SK-N-SH (cell line): ENCODE data around the gene NELFE. TPM values are rescaled to one million over a fixed set of nuclear protein-coding genes. Genes with fewer than 3 reads are reported as not detected.
"Not testable (repeated sequence)": the region's sequence is repeated elsewhere in the genome, so short reads cannot be mapped to it uniquely, and the experiment has no call there.

ENCODE experiments used
- CTCF ChIA-PET: fragments of 300-600, 350-600 bp; formaldehyde crosslinking; extraction: SDS; loops from one replicate; lab custom pipeline; 2021; lab: Yijun Ruan, JAX
- POLR2A ChIA-PET: fragments of 350-600 bp; sonication (Branson Sonifier 250); formaldehyde crosslinking; extraction: SDS; loops from one replicate; lab custom pipeline; 2020; ENCODE audit warnings: antibody characterized with exemption, inconsistent platforms; lab: Yijun Ruan, JAX
- DNase-seq: peaks from one replicate; pipeline ENCODE4 v3.0.0; 2012
- H2AFZ ChIP-seq: fragments of 200-600 bp; sonication (generic); 2 replicates; pipeline ENCODE4 v1.8.1; 2016; ENCODE audit warnings: antibody characterized with exemption, mild to moderate bottlenecking, low read depth
- H3F3A ChIP-seq: fragments of 200-600 bp; sonication (generic); replicated peaks from 2 replicates; pipeline ENCODE3; 2016; ENCODE audit warnings: antibody characterized with exemption, mild to moderate bottlenecking; ENCODE audit not compliant: insufficient read depth
- H3K27ac ChIP-seq, 2 experiments: fragments of 200-500 bp in 1 of 2; fragments of 200-600 bp in 1 of 2; sonication (Bioruptor generic) in 1 of 2; sonication (generic), shearing (Covaris generic) in 1 of 2; 2 replicates each; pipeline versions ENCODE4 v1.5.1 to v1.6.1; 2014 to 2016; ENCODE audit warnings: low read depth in 2 of 2, inconsistent platforms in 1 of 2, low read length in 1 of 2, mild to moderate bottlenecking in 1 of 2, mixed read lengths in 1 of 2
- H3K27me3 ChIP-seq: fragments of 200-600 bp; sonication (generic), shearing (Covaris generic); 2 replicates; pipeline ENCODE4 v1.6.1; 2016; ENCODE audit warnings: mixed run types; ENCODE audit not compliant: insufficient read depth
- H3K36me3 ChIP-seq, 2 experiments: fragments of 200-500 bp in 1 of 2; fragments of 200-600 bp in 1 of 2; sonication (Bioruptor generic) in 1 of 2; sonication (generic) in 1 of 2; replicated peaks in 1 of 2; 2 replicates each; pipeline versions ENCODE3 to v1.5.1; 2014 to 2016; ENCODE audit warnings: low read length in 1 of 2, mild to moderate bottlenecking in 1 of 2; ENCODE audit not compliant: insufficient read depth in 2 of 2, control insufficient read depth in 1 of 2
- H3K4me1 ChIP-seq, 2 experiments: fragments of 200-500 bp in 1 of 2; fragments of 200-600 bp in 1 of 2; sonication (Bioruptor generic) in 1 of 2; sonication (generic), shearing (Covaris generic) in 1 of 2; 2 replicates each; pipeline versions ENCODE4 v1.5.1 to v1.6.1; 2014 to 2016; ENCODE audit warnings: low read depth in 1 of 2, low read length in 1 of 2, mixed run types in 1 of 2; ENCODE audit not compliant: insufficient read depth in 2 of 2, control insufficient read depth in 1 of 2
- H3K4me2 ChIP-seq: fragments of 200-600 bp; sonication (generic), shearing (Covaris generic); 2 replicates; pipeline ENCODE4 v1.6.1; 2017; ENCODE audit warnings: mixed run types
- H3K4me3 ChIP-seq, 2 experiments: fragments of 200-500 bp in 1 of 2; fragments of 200-600 bp in 1 of 2; sonication (Bioruptor generic) in 1 of 2; sonication (generic), shearing (Covaris generic) in 1 of 2; 2 replicates each; pipeline versions ENCODE4 v1.5.1 to v1.8.1; 2014 to 2016; ENCODE audit warnings: low read depth in 2 of 2, inconsistent platforms in 1 of 2, low read length in 1 of 2, mild to moderate bottlenecking in 1 of 2, mixed read lengths in 1 of 2, moderate library complexity in 1 of 2
- H3K79me2 ChIP-seq: fragments of 200-600 bp; sonication (generic); 2 replicates; pipeline ENCODE4 v1.8.1; 2017; ENCODE audit warnings: mild to moderate bottlenecking; ENCODE audit not compliant: insufficient read depth
- H3K9ac ChIP-seq: fragments of 200-600 bp; sonication (generic); 2 replicates; pipeline ENCODE4 v1.6.1; 2017; ENCODE audit warnings: mixed run types
- H3K9me2 ChIP-seq: fragments of 200-600 bp; sonication (generic); 2 replicates; pipeline ENCODE4 v1.6.1; 2017; ENCODE audit warnings: mixed run types
- H3K9me3 ChIP-seq: fragments of 200-600 bp; sonication (generic); 2 replicates; pipeline ENCODE4 v1.6.1; 2017; ENCODE audit warnings: mixed run types, mild to moderate bottlenecking, moderate library complexity
- H4K20me1 ChIP-seq: fragments of 200-600 bp; sonication (generic); 2 replicates; pipeline ENCODE4 v1.6.1; 2017; ENCODE audit warnings: mild to moderate bottlenecking, mixed run types; ENCODE audit not compliant: insufficient read depth
- CHD2 ChIP-seq: fragments of 150-350 bp; IDR thresholded peaks from 2 replicates; pipeline ENCODE4 v1.6.1; 2018; ENCODE audit warnings: low read length; ENCODE audit not compliant: partially characterized antibody
- ELF1 ChIP-seq: IDR thresholded peaks from 2 replicates; pipeline ENCODE4 v1.4.0; 2012
- EP300 ChIP-seq, 2 experiments: IDR thresholded peaks; 2 replicates each; pipeline versions ENCODE4 v1.4.0 to v1.6.1; 2012; ENCODE audit warnings: borderline replicate concordance in 1 of 2, low read depth in 1 of 2, low read length in 1 of 2
- FOXJ3 ChIP-seq: sonication (generic); formaldehyde crosslinking; IDR thresholded peaks from 2 replicates; pipeline ENCODE4 v1.5.1; 2020; ENCODE audit warnings: mild to moderate bottlenecking, missing genetic modification reagents
- GABPA ChIP-seq: IDR thresholded peaks from 2 replicates; pipeline ENCODE4 v1.4.0; 2012; ENCODE audit warnings: low read depth, mild to moderate bottlenecking
- GATA2 ChIP-seq: sonication (generic); formaldehyde crosslinking; IDR thresholded peaks from 2 replicates; pipeline ENCODE4 v1.5.0; 2020; ENCODE audit warnings: mild to moderate bottlenecking, missing genetic modification reagents
- JUND ChIP-seq: IDR thresholded peaks from 2 replicates; pipeline ENCODE4 v1.4.0; 2012
- NFIC ChIP-seq: IDR thresholded peaks from 2 replicates; pipeline ENCODE4 v1.4.0; 2012; ENCODE audit warnings: borderline replicate concordance
- RCOR1 ChIP-seq: fragments of 150-350 bp; IDR thresholded peaks from 2 replicates; pipeline ENCODE4 v1.6.1; 2017; ENCODE audit warnings: antibody characterized with exemption, low read length
- RFX5 ChIP-seq: IDR thresholded peaks from 2 replicates; pipeline ENCODE4 v1.6.1; 2012; ENCODE audit warnings: mild to moderate bottlenecking, improper control_type of control experiment, low read length
- SMC3 ChIP-seq: IDR thresholded peaks from 2 replicates; pipeline ENCODE4 v1.6.1; 2012; ENCODE audit warnings: low read depth, low read length, improper control_type of control experiment
- TAF1 ChIP-seq: IDR thresholded peaks from 2 replicates; pipeline ENCODE4 v1.6.1; 2012; ENCODE audit warnings: low read depth, mild to moderate bottlenecking, low read length, moderate library complexity, borderline replicate concordance
- TCF12 ChIP-seq: IDR thresholded peaks from 2 replicates; pipeline ENCODE4 v1.4.0; 2012
- WGBS: methylation state at CpG from one replicate; pipeline ENCODE4 v1.1.6; 2017; ENCODE audit warnings: low lambda C conversion rate; 5-methylcytosine and 5-hydroxymethylcytosine counted together
- polyA plus RNA-seq, 3 experiments: library from polyadenylated mRNA; depleted of rRNA; stranded (reverse); fragments of >200 nt; gene quantifications; 2 replicates each; pipeline ENCODE4 v1.2.3, GENCODE V29; 2012
- TF ChIP-seq, protein P1 (sequence below): IDR thresholded peaks from 2 replicates; pipeline ENCODE4 v1.4.0; 2012; ENCODE audit warnings: low read depth
- TF ChIP-seq, protein P2 (sequence below): fragments of 200-600 bp; sonication (generic); IDR thresholded peaks from 2 replicates; pipeline ENCODE4 v1.6.1; 2017; ENCODE audit warnings: antibody characterized with exemption, mild to moderate bottlenecking, moderate library complexity
- TF ChIP-seq, protein P3 (sequence below): IDR thresholded peaks from 2 replicates; pipeline ENCODE4; 2012
- TF ChIP-seq, protein P4 (sequence below): fragments of 150-350 bp; IDR thresholded peaks from 2 replicates; pipeline ENCODE4 v1.6.1; 2017; ENCODE audit warnings: antibody characterized with exemption, low read length, low read depth, borderline replicate concordance

The NELFE gene
- polyA plus RNA-seq, 1 of the 3 experiments (the other 2 are of a cell fraction), result 116 TPM

DNA sequence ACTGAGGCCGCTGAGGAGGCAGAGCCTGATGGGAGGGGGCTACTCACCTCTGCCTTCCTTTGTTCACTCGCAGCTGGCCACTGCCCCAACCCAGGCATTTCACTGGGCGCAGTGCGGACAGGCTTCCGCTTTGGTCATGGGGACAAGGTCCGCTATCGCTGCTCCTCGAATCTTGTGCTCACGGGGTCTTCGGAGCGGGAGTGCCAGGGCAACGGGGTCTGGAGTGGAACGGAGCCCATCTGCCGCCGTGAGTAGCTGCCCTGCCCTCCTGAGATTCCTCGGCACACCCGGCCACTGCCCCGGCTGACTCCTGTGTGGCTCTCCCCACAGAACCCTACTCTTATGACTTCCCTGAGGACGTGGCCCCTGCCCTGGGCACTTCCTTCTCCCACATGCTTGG lies 25.2 kb downstream of the NELFE start (continued):
- no peak for TF ChIP-seq SMC3
- TF ChIP-seq JUND, result no peak
- TF ChIP-seq, protein P1, sequence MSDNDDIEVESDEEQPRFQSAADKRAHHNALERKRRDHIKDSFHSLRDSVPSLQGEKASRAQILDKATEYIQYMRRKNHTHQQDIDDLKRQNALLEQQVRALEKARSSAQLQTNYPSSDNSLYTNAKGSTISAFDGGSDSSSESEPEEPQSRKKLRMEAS, result no peak
- no peak for TF ChIP-seq GATA2
- TF ChIP-seq TAF1, result no peak
- no peak for TF ChIP-seq FOXJ3 (CRISPR knock-in tag)

DNA sequence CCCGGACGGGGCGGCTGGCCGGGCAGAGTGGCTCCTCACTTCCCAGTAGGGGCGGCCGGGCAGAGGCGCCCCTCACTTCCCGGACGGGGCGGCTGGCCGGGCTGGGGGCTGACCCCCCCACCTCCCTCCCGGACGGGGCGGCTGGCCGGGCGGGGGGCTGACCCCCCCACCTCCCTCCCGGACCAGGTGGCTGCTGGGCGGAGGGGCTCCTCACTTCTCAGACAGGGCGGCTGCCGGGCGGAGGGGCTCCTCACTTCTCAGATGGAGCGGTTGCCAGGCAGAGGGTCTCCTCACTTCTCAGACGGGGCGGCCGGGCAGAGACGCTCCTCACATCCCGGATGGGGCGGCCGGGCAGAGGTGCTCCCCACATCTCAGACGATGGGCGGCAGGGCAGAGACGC lies 26.6 kb downstream of the NELFE start:
- DNase-seq, H3K27me3 ChIP-seq, H3K9ac ChIP-seq, H3K9me2 ChIP-seq, H3F3A ChIP-seq, POLR2A ChIA-PET, CTCF ChIA-PET, H3K9me3 ChIP-seq, H3K4me3 ChIP-seq, H3K4me1 ChIP-seq, H4K20me1 ChIP-seq, H3K79me2 ChIP-seq, H3K36me3 ChIP-seq, H2AFZ ChIP-seq, H3K27ac ChIP-seq, H3K4me2 ChIP-seq: not testable (repeated sequence)
- WGBS, result 87% methylated on average over 3 of the region's 32 CpGs

DNA sequence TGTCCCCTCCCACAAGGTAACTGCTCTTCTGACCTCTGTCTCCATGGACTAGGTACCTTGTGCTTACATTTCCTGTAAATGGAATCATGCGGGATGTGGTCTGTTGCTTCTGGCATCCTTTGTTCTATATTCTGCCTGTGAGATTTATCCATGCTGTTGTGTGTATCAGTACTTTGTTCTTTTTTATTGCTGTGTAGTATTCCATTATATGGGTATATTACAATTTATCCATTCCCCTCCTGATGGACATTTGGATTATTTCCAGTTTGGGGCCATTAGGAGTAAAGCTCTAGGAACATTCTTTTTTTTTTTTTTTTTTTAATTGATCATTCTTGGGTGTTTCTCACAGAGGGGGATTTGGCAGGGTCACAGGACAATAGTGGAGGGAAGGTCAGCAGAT lies 27.8 kb downstream of the NELFE start:
- no peaks in the 10 kb centered on the region for H3K9me3 ChIP-seq
- H3K36me3 ChIP-seq, result no peaks in the 10 kb centered on the region
- no peak overlapping the region for H3K4me2 ChIP-seq
- no peaks in the 10 kb centered on the region for H3K9me2 ChIP-seq
- H4K20me1 ChIP-seq, result no peaks in the 10 kb centered on the region
- 94% methylated on average over 1 of the region's 1 CpG for WGBS
- no peaks in the 10 kb centered on the region for H3K79me2 ChIP-seq
- H3F3A ChIP-seq, result no peaks in the 10 kb centered on the region
- H3K27me3 ChIP-seq, result no peaks in the 10 kb centered on the region; the same call in 1 of the 2 replicates
- ChIA-PET CTCF (interaction anchor here (2.0 kb wide), 1 partner anchor 21 kb away, joined by 7 read pairs; no protein-coding TSS in a partner anchor), POLR2A (no interaction called here)
- no peak overlapping the region for H3K27ac ChIP-seq
- TF ChIP-seq RFX5 (no peak), RCOR1 (no peak), GATA2 (no peak), JUND (no peak), EP300 (IDR thresholded peaks at IDR 0.05; ENCODE audit: borderline replicate concordance in 1 of 2, low read depth in 1 of 2, low read length in 1 of 2) (no peak), CHD2 (no peak), TCF12 (no peak), GABPA (no peak), ELF1 (no peak), NFIC (no peak)
- TF ChIP-seq, protein P2, sequence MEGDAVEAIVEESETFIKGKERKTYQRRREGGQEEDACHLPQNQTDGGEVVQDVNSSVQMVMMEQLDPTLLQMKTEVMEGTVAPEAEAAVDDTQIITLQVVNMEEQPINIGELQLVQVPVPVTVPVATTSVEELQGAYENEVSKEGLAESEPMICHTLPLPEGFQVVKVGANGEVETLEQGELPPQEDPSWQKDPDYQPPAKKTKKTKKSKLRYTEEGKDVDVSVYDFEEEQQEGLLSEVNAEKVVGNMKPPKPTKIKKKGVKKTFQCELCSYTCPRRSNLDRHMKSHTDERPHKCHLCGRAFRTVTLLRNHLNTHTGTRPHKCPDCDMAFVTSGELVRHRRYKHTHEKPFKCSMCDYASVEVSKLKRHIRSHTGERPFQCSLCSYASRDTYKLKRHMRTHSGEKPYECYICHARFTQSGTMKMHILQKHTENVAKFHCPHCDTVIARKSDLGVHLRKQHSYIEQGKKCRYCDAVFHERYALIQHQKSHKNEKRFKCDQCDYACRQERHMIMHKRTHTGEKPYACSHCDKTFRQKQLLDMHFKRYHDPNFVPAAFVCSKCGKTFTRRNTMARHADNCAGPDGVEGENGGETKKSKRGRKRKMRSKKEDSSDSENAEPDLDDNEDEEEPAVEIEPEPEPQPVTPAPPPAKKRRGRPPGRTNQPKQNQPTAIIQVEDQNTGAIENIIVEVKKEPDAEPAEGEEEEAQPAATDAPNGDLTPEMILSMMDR, result no peak
- TF ChIP-seq, protein P3, sequence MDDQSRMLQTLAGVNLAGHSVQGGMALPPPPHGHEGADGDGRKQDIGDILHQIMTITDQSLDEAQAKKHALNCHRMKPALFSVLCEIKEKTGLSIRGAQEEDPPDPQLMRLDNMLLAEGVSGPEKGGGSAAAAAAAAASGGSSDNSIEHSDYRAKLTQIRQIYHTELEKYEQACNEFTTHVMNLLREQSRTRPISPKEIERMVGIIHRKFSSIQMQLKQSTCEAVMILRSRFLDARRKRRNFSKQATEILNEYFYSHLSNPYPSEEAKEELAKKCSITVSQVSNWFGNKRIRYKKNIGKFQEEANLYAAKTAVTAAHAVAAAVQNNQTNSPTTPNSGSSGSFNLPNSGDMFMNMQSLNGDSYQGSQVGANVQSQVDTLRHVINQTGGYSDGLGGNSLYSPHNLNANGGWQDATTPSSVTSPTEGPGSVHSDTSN, result no peak
- TF ChIP-seq, protein P1, result no peak
- TF ChIP-seq, protein P4, sequence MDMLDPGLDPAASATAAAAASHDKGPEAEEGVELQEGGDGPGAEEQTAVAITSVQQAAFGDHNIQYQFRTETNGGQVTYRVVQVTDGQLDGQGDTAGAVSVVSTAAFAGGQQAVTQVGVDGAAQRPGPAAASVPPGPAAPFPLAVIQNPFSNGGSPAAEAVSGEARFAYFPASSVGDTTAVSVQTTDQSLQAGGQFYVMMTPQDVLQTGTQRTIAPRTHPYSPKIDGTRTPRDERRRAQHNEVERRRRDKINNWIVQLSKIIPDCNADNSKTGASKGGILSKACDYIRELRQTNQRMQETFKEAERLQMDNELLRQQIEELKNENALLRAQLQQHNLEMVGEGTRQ, result no peak
- DNase-seq, result no peak
- H3K9ac ChIP-seq, result no peak overlapping the region
- no peak overlapping the region for H2AFZ ChIP-seq
- H3K4me1 ChIP-seq, result no peaks in the 10 kb centered on the region
- no peak overlapping the region for H3K4me3 ChIP-seq
